Gastroesophageal sphincter (tissue), 4 donors: ENCODE measurements around the gene DZIP1. TPM values are rescaled to one million over a fixed set of nuclear protein-coding genes. Genes with fewer than 3 reads are reported as not detected.

Source experiments
- ATAC-seq: fragments of 150-250 bp; one replicate; pipeline ENCODE4 v1.9.1; 2016; ENCODE audit warnings: mild to moderate bottlenecking, moderate library complexity
- H3K27ac ChIP-seq, 4 donors: fragments of 200-600 bp; sonication (generic) in 3 of 4; 1 replicate in 3 of 4; 2 replicates in 1 of 4; pipeline ENCODE4 v1.5.1; 2016 to 2019
- H3K27me3 ChIP-seq: fragments of 200-600 bp; sonication (generic); one replicate; pipeline ENCODE4 v1.5.1; 2019
- H3K36me3 ChIP-seq, 2 donors: fragments of 200-600 bp; sonication (generic); one replicate each; pipeline ENCODE4 v1.5.1; 2019; ENCODE audit warnings: control low read depth in 1 of 2
- H3K4me1 ChIP-seq, 3 donors: fragments of 200-600 bp; sonication (generic); 1 replicate in 2 of 3; 2 replicates in 1 of 3; pipeline ENCODE4 v1.5.1; 2016 to 2019; ENCODE audit warnings: control low read depth in 2 of 3
- H3K4me3 ChIP-seq, 2 donors: fragments of 200-600 bp; sonication (generic); one replicate each; pipeline ENCODE4 v1.5.1; 2019; ENCODE audit warnings: mild to moderate bottlenecking in 1 of 2, moderate library complexity in 1 of 2
- H3K9me3 ChIP-seq, 3 donors: fragments of 200-600 bp; sonication (generic); one replicate each; pipeline ENCODE4 v1.5.1; 2017 to 2019; ENCODE audit warnings: control low read depth in 2 of 3
- CTCF ChIP-seq, 4 experiments: fragments of 200-600 bp in 2 of 4; fragments of 450-650 bp in 2 of 4; sonication (generic) in 1 of 4; IDR thresholded peaks; one replicate each; pipeline ENCODE4 v1.5.1; 2017 to 2019; ENCODE audit warnings: antibody characterized with exemption in 4 of 4, mild to moderate bottlenecking in 2 of 4, moderate library complexity in 2 of 4
- EP300 ChIP-seq: sonication (generic); formaldehyde crosslinking; IDR thresholded peaks from one replicate; pipeline ENCODE4 v1.6.1; 2017; ENCODE audit warnings: antibody characterized with exemption, mild to moderate bottlenecking
- POLR2A ChIP-seq, 2 donors: fragments of 450-650 bp; IDR thresholded peaks; one replicate each; pipeline ENCODE4 v1.6.1; 2017; ENCODE audit warnings: antibody characterized with exemption in 2 of 2, mild to moderate bottlenecking in 2 of 2, moderate library complexity in 1 of 2
- POLR2AphosphoS5 ChIP-seq: sonication (generic); formaldehyde crosslinking; IDR thresholded peaks from one replicate; pipeline ENCODE4 v1.6.1; 2017; ENCODE audit warnings: antibody characterized with exemption
- WGBS, 2 donors: methylation state at CpG; one replicate each; pipeline ENCODE4 v1.1.5; 2018; ENCODE audit warnings: low coverage in 1 of 2; 5-methylcytosine and 5-hydroxymethylcytosine counted together
- total RNA-seq, 4 donors: library from RNA; depleted of rRNA; stranded (reverse); fragments of >200 nt; gene quantifications; one replicate each; pipeline ENCODE4 v1.1.0, GENCODE V29; 2016

Gene DZIP1
- total RNA-seq, 4 donors from 2014 or later, result 17.7 to 39.1 (median 28.6) TPM

GRCh38 chr13:95601906-95602305, 42.6 kb downstream of the DZIP1 start:
- 84 to 96% methylated on average over 4 to 6 of the region's 6 CpGs for WGBS, 2 donors
- TF ChIP-seq EP300 (no peak), POLR2AphosphoS5 (no peak), CTCF (IDR thresholded peaks at IDR 0.05) (no peak), POLR2A (IDR thresholded peaks at IDR 0.05) (no peak)
- Histone ChIP-seq H3K36me3 (peaks cover 0 to 41% of the 10 kb centered on the region in 2 donors), H3K4me3 (no peak overlapping the region), H3K4me1 (no peaks in the 10 kb centered on the region), H3K27me3 (no peaks in the 10 kb centered on the region), H3K9me3 (no peaks in the 10 kb centered on the region), H3K27ac (no peak overlapping the region)
- no peak for ATAC-seq

- H3K9me3 ChIP-seq, result no peaks in the 10 kb centered on the region
- H3K27me3 ChIP-seq, result no peaks in the 10 kb centered on the region
- WGBS, 2 donors, result 100% methylated on average over 1 of the region's 2 CpGs; no CpG with 5 or more reads in 1 of the 2 donors
- H3K4me3 ChIP-seq, result no peak overlapping the region
- no peak for TF ChIP-seq POLR2A (IDR thresholded peaks at IDR 0.05)
- no peak for TF ChIP-seq EP300
- no peak for TF ChIP-seq POLR2AphosphoS5
- no peak for TF ChIP-seq CTCF (IDR thresholded peaks at IDR 0.05)
- H3K4me1 ChIP-seq, result no peaks in the 10 kb centered on the region
- ATAC-seq, result no peak
- H3K27ac ChIP-seq, result no peak overlapping the region
- peaks cover 0 to 47% of the 10 kb centered on the region in 2 donors for H3K36me3 ChIP-seq
Observed at GRCh38 chr13:95601216-95601615, 43.3 kb downstream of the DZIP1 start.

GRCh38 chr13:95596701-95597100, 47.8 kb downstream of the DZIP1 start:
- WGBS, 2 donors, result 100% methylated on average over 1 of the region's 1 CpG; no CpG with 5 or more reads in 1 of the 2 donors
- H3K4me1 ChIP-seq, result no peaks in the 10 kb centered on the region
- H3K27me3 ChIP-seq, result no peaks in the 10 kb centered on the region
- TF ChIP-seq POLR2AphosphoS5, result no peak
- no peak for TF ChIP-seq EP300
- peaks cover 0 to 41% of the 10 kb centered on the region in 2 donors for H3K36me3 ChIP-seq
- H3K27ac ChIP-seq, result no peak overlapping the region
- no peak for ATAC-seq
- H3K4me3 ChIP-seq, result no peak overlapping the region
- H3K9me3 ChIP-seq, result no peaks in the 10 kb centered on the region

- 31 to 53% methylated on average over 1 of the region's 1 CpG for WGBS, 2 donors
Observed at GRCh38 chr13:95593462-95593861, 51.0 kb downstream of the DZIP1 start.

GRCh38 chr13:95588721-95589120, 55.8 kb downstream of the DZIP1 start:
- Histone ChIP-seq H3K36me3 (peaks cover 0 to 79% of the 10 kb centered on the region in 2 donors), H3K27me3 (no peaks in the 10 kb centered on the region), H3K9me3 (no peaks in the 10 kb centered on the region), H3K4me1 (no peaks in the 10 kb centered on the region), H3K4me3 (no peak overlapping the region), H3K27ac (no peak overlapping the region)
- ATAC-seq, result no peak
- no peak for TF ChIP-seq POLR2A (IDR thresholded peaks at IDR 0.05)
- WGBS, 2 donors, result 98 to 100% methylated on average over 2 of the region's 2 CpGs

More at GRCh38 chr13:95593462-95593861, 51.0 kb downstream of the DZIP1 start:
- Histone ChIP-seq H3K27ac (no peak overlapping the region), H3K4me3 (no peak overlapping the region), H3K36me3 (peaks cover 0 to 47% of the 10 kb centered on the region in 2 donors), H3K9me3 (no peaks in the 10 kb centered on the region), H3K27me3 (no peaks in the 10 kb centered on the region), H3K4me1 (no peaks in the 10 kb centered on the region)
- no peak for ATAC-seq
- TF ChIP-seq POLR2AphosphoS5 (no peak), CTCF (IDR thresholded peaks at IDR 0.05) (no peak), EP300 (no peak), POLR2A (IDR thresholded peaks at IDR 0.05) (no peak)

- ATAC-seq, result no peak
- peaks cover 0 to 79% of the 10 kb centered on the region in 2 donors for H3K36me3 ChIP-seq
- no peaks in the 10 kb centered on the region for H3K4me1 ChIP-seq
- no peaks in the 10 kb centered on the region for H3K9me3 ChIP-seq
- H3K27me3 ChIP-seq, result no peaks in the 10 kb centered on the region
- TF ChIP-seq POLR2A (IDR thresholded peaks at IDR 0.05), result no peak
- no peak for TF ChIP-seq CTCF (IDR thresholded peaks at IDR 0.05)
- no peak for TF ChIP-seq POLR2AphosphoS5
- TF ChIP-seq EP300, result no peak
- H3K27ac ChIP-seq, result no peak overlapping the region
- H3K4me3 ChIP-seq, result no peak overlapping the region
- 77 to 87% methylated on average over 3 of the region's 3 CpGs for WGBS, 2 donors
Observed at GRCh38 chr13:95588134-95588533, 56.4 kb downstream of the DZIP1 start.
